Transverse colon (tissue), 4 donors: Measurements from ENCODE around the gene MRPL45. TPM values are rescaled to one million over a fixed set of nuclear protein-coding genes. Genes with fewer than 3 reads are reported as not detected.
A peak's percentile ranks its signal among the peaks of the same experiment; 100 is the strongest.

Experiments used
- DNase-seq: peaks from one replicate; pipeline ENCODE4 v3.0.0-alpha.2; 2019
- H3K27ac ChIP-seq, 4 donors: fragments of 200-600 bp; sonication (generic); 2 replicates each; pipeline ENCODE4 v1.5.1; 2016 to 2018; ENCODE audit warnings: inconsistent platforms in 4 of 4
- H3K27me3 ChIP-seq: fragments of 200-600 bp; sonication (generic); 2 replicates; pipeline ENCODE4 v1.5.1; 2017; ENCODE audit warnings: inconsistent platforms
- H3K36me3 ChIP-seq, 4 donors: fragments of 200-600 bp; sonication (generic); 2 replicates each; pipeline ENCODE4 v1.5.1; 2017 to 2019; ENCODE audit warnings: inconsistent platforms in 4 of 4
- H3K4me1 ChIP-seq, 4 donors: fragments of 200-600 bp; sonication (generic); 2 replicates each; pipeline ENCODE4 v1.5.1; 2017 to 2020; ENCODE audit warnings: inconsistent platforms in 4 of 4
- H3K4me3 ChIP-seq, 4 donors: fragments of 200-600 bp; sonication (generic); 1 replicate in 1 of 4; 2 replicates in 3 of 4; pipeline versions ENCODE4 v1.5.1 to v1.6.1; 2017 to 2019; ENCODE audit warnings: inconsistent platforms in 4 of 4
- H3K9me3 ChIP-seq, 2 donors: fragments of 200-600 bp; sonication (generic); 2 replicates each; pipeline ENCODE4 v1.5.1; 2017 to 2019; ENCODE audit warnings: inconsistent platforms in 2 of 2
- EP300 ChIP-seq: sonication (generic); formaldehyde crosslinking; IDR thresholded peaks from one replicate; pipeline ENCODE4 v1.6.1; 2017; ENCODE audit warnings: antibody characterized with exemption, low read depth
- POLR2A ChIP-seq: fragments of 450-650 bp; IDR thresholded peaks from one replicate; pipeline ENCODE4 v1.6.1; 2016; ENCODE audit warnings: antibody characterized with exemption, mild to moderate bottlenecking, moderate library complexity
- POLR2AphosphoS5 ChIP-seq, 3 donors: sonication (generic); formaldehyde crosslinking; IDR thresholded peaks; one replicate each; pipeline ENCODE4 v1.6.1; 2016; ENCODE audit warnings: antibody characterized with exemption in 3 of 3
- WGBS, 2 donors: methylation state at CpG; one replicate each; pipeline ENCODE4 v1.1.5; 2018; ENCODE audit warnings: low coverage in 1 of 2; 5-methylcytosine and 5-hydroxymethylcytosine counted together
- in situ Hi-C, 4 donors: fragments of 200-750 bp; cut with MboI; loops; one replicate each; pipeline versions ENCODE4 v1.15.0 to v1.15.1; 2017; ENCODE audit warnings: low sequenced_read_pairs in 3 of 4, low pct_ligation_motif_present in 1 of 4, low pct_unique_long_range_greater_than_20kb in 1 of 4
- intact Hi-C: fragments of 100-400 bp; cut with DNase I; formaldehyde crosslinking; loops from one replicate; pipeline ENCODE4 v1.15.1; 2023; ENCODE audit warnings: low total_unique reads
- total RNA-seq, 4 donors: library from RNA; depleted of rRNA; stranded (reverse); fragments of >200 nt; gene quantifications; one replicate each; pipeline ENCODE4 v1.1.0, GENCODE V29; 2016
- TF ChIP-seq, protein P1 (sequence below), 5 experiments: fragments of 200-600 bp in 3 of 5; fragments of 450-650 bp in 2 of 5; sonication (generic) in 3 of 5; IDR thresholded peaks; 1 replicate in 2 of 5; 2 replicates in 3 of 5; pipeline ENCODE4 v1.5.1; 2016 to 2017; ENCODE audit warnings: antibody characterized with exemption in 5 of 5, inconsistent platforms in 3 of 5, mild to moderate bottlenecking in 2 of 5, moderate library complexity in 1 of 5

The MRPL45 gene
- total RNA-seq, 4 donors from 2014 or later = 5.2 to 30.8 (median 18.9) TPM

DNA sequence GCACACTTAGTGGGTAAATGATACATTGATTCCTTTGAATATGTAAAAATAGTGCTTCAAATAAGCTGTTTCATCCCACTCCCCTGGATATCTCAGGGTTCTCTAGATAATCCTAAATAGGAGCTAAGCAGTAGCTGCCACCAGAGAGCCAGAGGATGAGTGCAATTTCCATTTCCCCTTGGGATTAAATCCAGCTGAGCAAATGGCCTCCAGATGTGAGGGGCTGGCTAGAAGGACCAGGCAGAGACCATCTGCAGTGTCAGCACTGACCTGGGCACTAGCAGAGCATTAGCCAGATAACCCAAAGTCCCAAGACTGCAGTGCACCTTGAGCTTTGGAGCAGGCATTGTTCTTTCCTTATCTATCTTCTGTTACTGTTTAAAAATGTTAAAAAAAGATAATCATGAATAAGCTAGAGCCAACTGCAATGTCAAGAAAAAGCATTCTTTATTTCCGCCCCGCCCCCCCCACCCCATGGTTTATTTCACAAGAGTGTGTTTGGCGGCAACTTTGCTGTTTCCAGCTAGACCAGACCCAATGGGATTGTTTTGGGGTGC is 27.3 kb downstream of the MRPL45 start:
- TF ChIP-seq EP300 = no peak
- no peak for TF ChIP-seq POLR2AphosphoS5 (IDR thresholded peaks at IDR 0.05)
- TF ChIP-seq POLR2A = no peak
- TF ChIP-seq, protein P1, sequence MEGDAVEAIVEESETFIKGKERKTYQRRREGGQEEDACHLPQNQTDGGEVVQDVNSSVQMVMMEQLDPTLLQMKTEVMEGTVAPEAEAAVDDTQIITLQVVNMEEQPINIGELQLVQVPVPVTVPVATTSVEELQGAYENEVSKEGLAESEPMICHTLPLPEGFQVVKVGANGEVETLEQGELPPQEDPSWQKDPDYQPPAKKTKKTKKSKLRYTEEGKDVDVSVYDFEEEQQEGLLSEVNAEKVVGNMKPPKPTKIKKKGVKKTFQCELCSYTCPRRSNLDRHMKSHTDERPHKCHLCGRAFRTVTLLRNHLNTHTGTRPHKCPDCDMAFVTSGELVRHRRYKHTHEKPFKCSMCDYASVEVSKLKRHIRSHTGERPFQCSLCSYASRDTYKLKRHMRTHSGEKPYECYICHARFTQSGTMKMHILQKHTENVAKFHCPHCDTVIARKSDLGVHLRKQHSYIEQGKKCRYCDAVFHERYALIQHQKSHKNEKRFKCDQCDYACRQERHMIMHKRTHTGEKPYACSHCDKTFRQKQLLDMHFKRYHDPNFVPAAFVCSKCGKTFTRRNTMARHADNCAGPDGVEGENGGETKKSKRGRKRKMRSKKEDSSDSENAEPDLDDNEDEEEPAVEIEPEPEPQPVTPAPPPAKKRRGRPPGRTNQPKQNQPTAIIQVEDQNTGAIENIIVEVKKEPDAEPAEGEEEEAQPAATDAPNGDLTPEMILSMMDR (IDR thresholded peaks at IDR 0.05) = no peak
- Histone ChIP-seq H3K4me1 (no peaks in the 10 kb centered on the region), H3K27ac (peak overlapping the region in 1 of 4 donors; percentile 15), H3K9me3 (no peaks in the 10 kb centered on the region), H3K27me3 (peaks cover 5% of the 10 kb centered on the region), H3K4me3 (no peak overlapping the region), H3K36me3 (peaks cover 0 to 28% (median 0%) of the 10 kb centered on the region in 4 donors)
- no peak for DNase-seq
- 67 to 84% methylated on average over 3 of the region's 3 CpGs for WGBS, 2 donors
- intact Hi-C loops (no loop called here), in situ Hi-C loops (no loop called here)

DNA sequence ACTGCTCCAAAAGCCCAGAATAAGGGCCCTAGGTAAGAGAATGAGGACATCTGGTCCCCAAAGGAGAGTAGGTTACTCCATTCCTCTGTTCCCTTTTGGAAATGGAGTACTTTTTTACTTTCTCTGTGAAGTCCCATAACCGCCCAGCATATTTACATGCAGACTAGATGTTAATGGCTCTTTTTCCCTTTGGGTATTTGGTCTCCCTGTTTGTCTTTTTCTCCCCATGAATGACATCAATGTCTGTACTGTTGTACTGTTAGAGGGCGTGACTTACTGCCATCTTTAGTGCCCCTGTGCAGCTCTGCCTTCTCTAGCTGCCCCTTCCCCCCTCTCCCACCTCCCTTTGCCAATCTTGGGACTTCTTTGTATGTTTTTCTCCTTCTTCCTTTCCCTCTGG is 27.8 kb downstream of the MRPL45 start:
- WGBS, 2 donors = 81 to 100% methylated on average over 2 of the region's 2 CpGs
- TF ChIP-seq POLR2AphosphoS5 (IDR thresholded peaks at IDR 0.05) (no peak), EP300 (no peak), POLR2A (no peak)
- TF ChIP-seq, protein P1 (IDR thresholded peaks at IDR 0.05) = no peak
- intact Hi-C loops (no loop called here), in situ Hi-C loops (no loop called here)
- Histone ChIP-seq H3K36me3 (peaks cover 0 to 23% (median 0%) of the 10 kb centered on the region in 4 donors), H3K4me3 (no peak overlapping the region), H3K27me3 (peaks cover 5% of the 10 kb centered on the region), H3K9me3 (no peaks in the 10 kb centered on the region), H3K4me1 (no peaks in the 10 kb centered on the region), H3K27ac (peak overlapping the region in 1 of 4 donors; percentile 15)
- no peak for DNase-seq

DNA sequence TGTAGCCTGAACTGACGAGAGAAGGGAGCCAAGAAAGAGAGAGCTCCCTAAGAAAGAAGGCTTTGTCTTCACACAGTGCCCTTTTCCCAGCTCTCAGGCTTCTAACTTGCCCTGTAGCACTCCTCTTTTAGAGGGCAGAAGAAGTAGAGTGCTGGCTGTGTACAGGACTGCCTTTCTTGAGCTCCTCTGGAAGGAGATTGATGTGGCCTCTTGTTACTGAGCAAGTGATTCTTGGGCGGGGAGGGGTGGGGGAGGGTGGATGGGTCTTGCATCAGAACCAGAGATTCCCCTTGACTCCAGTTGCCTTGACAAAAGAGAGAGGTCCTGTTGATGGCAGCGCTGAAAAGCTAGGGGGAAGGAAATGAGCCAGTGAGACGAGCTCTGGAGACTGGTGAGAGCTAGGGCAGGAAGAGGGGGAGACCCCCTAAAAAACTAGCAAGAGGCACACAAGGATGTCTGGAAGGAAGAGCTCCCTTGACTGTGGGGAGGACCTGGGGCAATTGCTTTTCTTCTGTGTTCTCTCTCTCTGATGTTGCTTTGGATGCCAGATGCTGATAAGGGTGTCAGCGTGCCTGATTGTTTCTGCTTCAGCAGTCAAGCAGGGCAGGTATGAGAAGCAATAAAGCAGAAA is 28.4 kb downstream of the MRPL45 start:
- Histone ChIP-seq H3K9me3 (no peaks in the 10 kb centered on the region), H3K27ac (no peak overlapping the region), H3K36me3 (peaks cover 0 to 18% (median 0%) of the 10 kb centered on the region in 4 donors), H3K4me3 (no peak overlapping the region), H3K4me1 (no peaks in the 10 kb centered on the region), H3K27me3 (peaks cover 5% of the 10 kb centered on the region)
- in situ Hi-C loops (no loop called here), intact Hi-C loops (no loop called here)
- TF ChIP-seq POLR2A = no peak
- no peak for TF ChIP-seq EP300
- TF ChIP-seq, protein P1 (IDR thresholded peaks at IDR 0.05) = no peak
- TF ChIP-seq POLR2AphosphoS5 (IDR thresholded peaks at IDR 0.05) = no peak
- no peak for DNase-seq
- whole genome bisulfite sequencing, 2 donors = 33 to 59% methylated on average over 1 to 5 of the region's 5 CpGs

DNA sequence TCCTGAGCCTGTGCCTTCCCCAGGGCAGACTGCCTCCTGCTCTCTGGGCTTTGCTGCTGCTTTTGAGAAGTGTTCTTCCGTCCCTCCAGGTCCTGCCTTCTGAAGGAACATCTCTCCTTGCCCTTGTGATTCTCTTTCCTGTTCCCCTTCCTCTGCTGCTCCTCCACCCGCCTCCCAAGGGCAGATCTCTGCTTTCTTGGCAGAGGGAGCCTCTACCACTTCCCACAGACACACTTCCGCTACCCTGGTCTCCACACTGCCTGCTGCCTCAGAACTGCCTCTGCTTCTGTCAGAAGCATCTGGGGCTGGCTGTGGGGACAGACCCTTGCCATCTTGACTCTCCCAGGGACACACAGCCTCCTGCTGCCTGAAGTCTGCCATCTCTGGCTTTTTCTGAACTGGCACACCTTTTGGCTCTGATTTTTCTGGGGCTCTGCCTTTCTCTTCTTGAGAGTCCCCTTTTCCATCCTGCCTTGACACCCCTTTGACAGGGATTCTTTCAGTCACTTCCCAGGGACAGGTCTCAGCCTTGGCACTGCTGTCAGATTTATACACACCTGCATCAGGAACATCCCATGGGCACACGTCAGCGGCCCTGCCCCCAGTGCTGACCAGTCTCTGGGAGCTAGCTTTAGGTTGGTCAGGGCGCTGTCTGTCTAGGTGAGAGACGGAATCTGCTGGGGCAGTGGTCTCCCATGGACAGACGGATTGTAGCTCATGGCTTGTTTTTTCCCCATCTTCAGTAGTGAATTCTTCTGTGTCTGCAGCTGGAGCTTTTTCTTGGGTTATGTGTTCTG is 30.2 kb downstream of the MRPL45 start:
- no peak for DNase-seq
- WGBS, 2 donors = 82 to 87% methylated on average over 5 to 8 of the region's 8 CpGs

More for the DNA sequence above, 30.2 kb downstream of the MRPL45 start:
- Histone ChIP-seq H3K9me3 (no peaks in the 10 kb centered on the region), H3K27me3 (peaks cover 16% of the 10 kb centered on the region), H3K4me3 (no peak overlapping the region), H3K27ac (no peak overlapping the region), H3K4me1 (no peaks in the 10 kb centered on the region), H3K36me3 (peaks cover 0 to 7% (median 0%) of the 10 kb centered on the region in 4 donors)
- in situ Hi-C loops = no loop called here
- TF ChIP-seq, protein P1 (IDR thresholded peaks at IDR 0.05) = no peak
- TF ChIP-seq POLR2AphosphoS5 (IDR thresholded peaks at IDR 0.05) = no peak
- no peak for TF ChIP-seq POLR2A
- no peak for TF ChIP-seq EP300
- intact Hi-C loops = no loop called here
